Esophagus squamous epithelium (tissue), 4 donors: ENCODE measurements around the gene GPC5.
"Not testable (repeated sequence)": the region's sequence is repeated elsewhere in the genome, so short reads cannot be mapped to it uniquely, and the experiment has no call there.

Experiments
- POLR2A ChIP-seq, 4 donors: fragments of 450-650 bp; IDR thresholded peaks; one replicate each; pipeline ENCODE4 v1.6.1; 2017; ENCODE audit warnings: antibody characterized with exemption in 4 of 4, mild to moderate bottlenecking in 4 of 4, moderate library complexity in 3 of 4
- TF ChIP-seq, protein P1 (sequence below), 6 experiments: fragments of 450-650 bp in 4 of 6; fragments of 200-600 bp in 2 of 6; sonication (generic) in 2 of 6; IDR thresholded peaks; one replicate each; pipeline ENCODE4 v1.5.1; 2016 to 2019; ENCODE audit warnings: antibody characterized with exemption in 6 of 6, mild to moderate bottlenecking in 4 of 6, moderate library complexity in 4 of 6

GRCh38 chr13:92695827-92696226 is 1297.4 kb downstream of the GPC5 start:
- TF ChIP-seq, protein P1, sequence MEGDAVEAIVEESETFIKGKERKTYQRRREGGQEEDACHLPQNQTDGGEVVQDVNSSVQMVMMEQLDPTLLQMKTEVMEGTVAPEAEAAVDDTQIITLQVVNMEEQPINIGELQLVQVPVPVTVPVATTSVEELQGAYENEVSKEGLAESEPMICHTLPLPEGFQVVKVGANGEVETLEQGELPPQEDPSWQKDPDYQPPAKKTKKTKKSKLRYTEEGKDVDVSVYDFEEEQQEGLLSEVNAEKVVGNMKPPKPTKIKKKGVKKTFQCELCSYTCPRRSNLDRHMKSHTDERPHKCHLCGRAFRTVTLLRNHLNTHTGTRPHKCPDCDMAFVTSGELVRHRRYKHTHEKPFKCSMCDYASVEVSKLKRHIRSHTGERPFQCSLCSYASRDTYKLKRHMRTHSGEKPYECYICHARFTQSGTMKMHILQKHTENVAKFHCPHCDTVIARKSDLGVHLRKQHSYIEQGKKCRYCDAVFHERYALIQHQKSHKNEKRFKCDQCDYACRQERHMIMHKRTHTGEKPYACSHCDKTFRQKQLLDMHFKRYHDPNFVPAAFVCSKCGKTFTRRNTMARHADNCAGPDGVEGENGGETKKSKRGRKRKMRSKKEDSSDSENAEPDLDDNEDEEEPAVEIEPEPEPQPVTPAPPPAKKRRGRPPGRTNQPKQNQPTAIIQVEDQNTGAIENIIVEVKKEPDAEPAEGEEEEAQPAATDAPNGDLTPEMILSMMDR (IDR thresholded peaks at IDR 0.05): not testable (repeated sequence)
- not testable (repeated sequence) for TF ChIP-seq POLR2A (IDR thresholded peaks at IDR 0.05)
